Neural progenitor cell (in vitro differentiated cells): ENCODE results near the gene ARIH2. TPM values are rescaled to one million over a fixed set of nuclear protein-coding genes. Genes with fewer than 3 reads are reported as not detected.

ENCODE experiments used
- DNase-seq: peaks from one replicate; pipeline ENCODE4 v3.0.0-alpha.2; 2016; ENCODE audit warnings: low spot score
- H2AFZ ChIP-seq: fragments of 200-600 bp; sonication (generic); replicated peaks from 2 replicates; pipeline ENCODE4 v1.6.1; 2016; ENCODE audit warnings: antibody characterized with exemption
- H3F3A ChIP-seq: fragments of 200-600 bp; sonication (generic); 2 replicates; pipeline ENCODE4 v1.6.1; 2016; ENCODE audit warnings: antibody characterized with exemption, low read depth
- H3K27ac ChIP-seq: fragments of 200-600 bp; sonication (generic); 2 replicates; pipeline ENCODE4 v1.5.1; 2016; ENCODE audit warnings: mild to moderate bottlenecking
- H3K27me3 ChIP-seq: fragments of 200-600 bp; sonication (generic); 2 replicates; pipeline ENCODE4 v1.6.1; 2016; ENCODE audit warnings: mild to moderate bottlenecking, moderate library complexity
- H3K36me3 ChIP-seq: fragments of 200-600 bp; sonication (generic); 2 replicates; pipeline ENCODE4 v1.5.1; 2016
- H3K4me1 ChIP-seq: fragments of 200-600 bp; sonication (generic); 2 replicates; pipeline ENCODE4 v1.6.1; 2016; ENCODE audit warnings: mixed run types
- H3K4me2 ChIP-seq: fragments of 200-600 bp; sonication (generic); 2 replicates; pipeline ENCODE4 v1.6.1; 2016
- H3K4me3 ChIP-seq: fragments of 200-600 bp; sonication (generic); 2 replicates; pipeline ENCODE4 v1.5.1; 2016
- H3K79me2 ChIP-seq: fragments of 200-600 bp; sonication (generic); 2 replicates; pipeline ENCODE4 v1.6.1; 2016; ENCODE audit warnings: low read depth
- H3K9ac ChIP-seq: fragments of 200-600 bp; sonication (generic); 2 replicates; pipeline ENCODE4 v1.6.1; 2016
- H3K9me3 ChIP-seq: fragments of 200-600 bp; sonication (generic); 2 replicates; pipeline ENCODE4 v1.5.1; 2016; ENCODE audit warnings: low read depth
- H4K20me1 ChIP-seq: fragments of 200-600 bp; sonication (generic); 2 replicates; pipeline ENCODE4 v1.6.1; 2016; ENCODE audit warnings: low read depth
- H3K27ac Mint-ChIP-seq: 3 replicates; pipeline ENCODE4 v1.8.0; 2021; ENCODE audit warnings: mixed read lengths
- H3K27me3 Mint-ChIP-seq: 2 replicates; pipeline ENCODE4 v1.8.0; 2022; ENCODE audit warnings: low read depth, mild to moderate bottlenecking, inconsistent platforms, moderate library complexity, mixed read lengths; ENCODE audit not compliant: insufficient read depth
- H3K36me3 Mint-ChIP-seq: 3 replicates; pipeline ENCODE4 v1.8.0; 2021; ENCODE audit warnings: mixed read lengths
- H3K4me1 Mint-ChIP-seq: 3 replicates; pipeline ENCODE4 v1.8.0; 2021; ENCODE audit warnings: mixed read lengths
- H3K4me3 Mint-ChIP-seq: 3 replicates; pipeline ENCODE4 v1.8.0; 2021; ENCODE audit warnings: mild to moderate bottlenecking, moderate library complexity, mixed read lengths
- H3K9me3 Mint-ChIP-seq: 3 replicates; pipeline ENCODE4 v1.8.0; 2020; ENCODE audit warnings: mixed read lengths
- CTCF ChIP-seq: fragments of 200-600 bp; sonication (generic); IDR thresholded peaks from 2 replicates; pipeline ENCODE4 v1.5.1; 2017; ENCODE audit warnings: antibody characterized with exemption, mild to moderate bottlenecking
- EZH2 ChIP-seq: fragments of 200-600 bp; sonication (generic); IDR thresholded peaks from 2 replicates; pipeline ENCODE4 v1.6.1; 2017; ENCODE audit warnings: antibody characterized with exemption, mild to moderate bottlenecking, moderate library complexity
- EZH2phosphoT487 ChIP-seq: fragments of 200-600 bp; sonication (generic); IDR thresholded peaks from 2 replicates; pipeline ENCODE4 v1.6.1; 2017; ENCODE audit warnings: antibody characterized with exemption
- total RNA-seq: library from RNA; depleted of rRNA; stranded (reverse); fragments of >200 nt; gene quantifications from 2 replicates; pipeline ENCODE4 v1.2.3, GENCODE V29; 2015; ENCODE audit warnings: low replicate concordance

The ARIH2 gene
- total RNA-seq, 1 donor from 2014 or later, result 101 TPM

- Mint-ChIP-seq H3K27ac (peak overlapping the region; percentile 87), H3K4me1 (peaks cover 23% of the 10 kb centered on the region), H3K9me3 (no peaks in the 10 kb centered on the region), H3K36me3 (peaks cover 11% of the 10 kb centered on the region), H3K27me3 (peaks cover 10% of the 10 kb centered on the region), H3K4me3 (no peak overlapping the region)
- Histone ChIP-seq H3K27me3 (no peaks in the 10 kb centered on the region), H3K4me2 (peak overlapping the region; percentile 19), H3K79me2 (no peaks in the 10 kb centered on the region), H3K36me3 (no peaks in the 10 kb centered on the region), H4K20me1 (peaks cover 26% of the 10 kb centered on the region), H3K9ac (no peak overlapping the region), H3K4me3 (no peak overlapping the region), H2AFZ (no peak overlapping the region), H3K4me1 (peaks cover 26% of the 10 kb centered on the region), H3F3A (peaks cover 12% of the 10 kb centered on the region), H3K9me3 (no peaks in the 10 kb centered on the region), H3K27ac (peak overlapping the region; percentile 39)
- no peak for DNase-seq
- TF ChIP-seq EZH2phosphoT487 (no peak), CTCF (no peak), EZH2 (no peak)
Measured at GRCh38 chr3:48999085-48999858, 80.6 kb downstream of the ARIH2 start.

GRCh38 chr3:49001155-49001554, 82.5 kb downstream of the ARIH2 start:
- Histone ChIP-seq H4K20me1 (peaks cover 26% of the 10 kb centered on the region), H3K4me2 (no peak overlapping the region), H3K4me3 (no peak overlapping the region), H3K79me2 (no peaks in the 10 kb centered on the region), H3K27me3 (no peaks in the 10 kb centered on the region), H3K9me3 (no peaks in the 10 kb centered on the region), H3F3A (peaks cover 12% of the 10 kb centered on the region), H3K27ac (no peak overlapping the region), H2AFZ (no peak overlapping the region), H3K4me1 (peaks cover 26% of the 10 kb centered on the region), H3K36me3 (no peaks in the 10 kb centered on the region), H3K9ac (no peak overlapping the region)
- H3K4me3 Mint-ChIP-seq, result no peak overlapping the region
- H3K27me3 Mint-ChIP-seq, result peaks cover 10% of the 10 kb centered on the region
- no peak overlapping the region for H3K27ac Mint-ChIP-seq
- H3K9me3 Mint-ChIP-seq, result no peaks in the 10 kb centered on the region
- peaks cover 2% of the 10 kb centered on the region for H3K36me3 Mint-ChIP-seq
- TF ChIP-seq CTCF (no peak), EZH2phosphoT487 (no peak), EZH2 (no peak)
- no peak for DNase-seq
- H3K4me1 Mint-ChIP-seq, result peaks cover 23% of the 10 kb centered on the region

- no peak overlapping the region for H3K27ac Mint-ChIP-seq
- Histone ChIP-seq H3K9me3 (no peaks in the 10 kb centered on the region), H3K4me3 (no peak overlapping the region), H3K9ac (no peak overlapping the region), H3K36me3 (no peaks in the 10 kb centered on the region), H3K27ac (no peak overlapping the region), H3K27me3 (no peaks in the 10 kb centered on the region), H3K4me2 (no peak overlapping the region), H4K20me1 (peaks cover 20% of the 10 kb centered on the region), H3K4me1 (peaks cover 22% of the 10 kb centered on the region), H3K79me2 (peaks cover 24% of the 10 kb centered on the region), H2AFZ (no peak overlapping the region), H3F3A (peaks cover 9% of the 10 kb centered on the region)
- H3K9me3 Mint-ChIP-seq, result peaks cover 3% of the 10 kb centered on the region
- peaks cover 21% of the 10 kb centered on the region for H3K4me1 Mint-ChIP-seq
- no peak overlapping the region for H3K4me3 Mint-ChIP-seq
- peaks cover 7% of the 10 kb centered on the region for H3K36me3 Mint-ChIP-seq
- DNase-seq, result no peak
- peaks cover 10% of the 10 kb centered on the region for H3K27me3 Mint-ChIP-seq
- TF ChIP-seq CTCF, result no peak
- no peak for TF ChIP-seq EZH2phosphoT487
- TF ChIP-seq EZH2, result no peak
Measured at GRCh38 chr3:49004352-49005302, 86.0 kb downstream of the ARIH2 start.
